ENCODE data around the gene CCDC136. TPM values are rescaled to one million over a fixed set of nuclear protein-coding genes. Genes with fewer than 3 reads are reported as not detected.

Gene CCDC136
- total RNA-seq, 2 experiments from 2014 or later, result 13.8 to 14.5 TPM

GRCh38 chr7:128835231-128835751, 43.5 kb downstream of the CCDC136 start:
- POLR2A ChIA-PET, result no interaction called here
- no peak for ATAC-seq (ENCODE audit: low read depth)
- H3K4me3 Mint-ChIP-seq, result no peak overlapping the region
- H3K36me3 Mint-ChIP-seq, result no peaks in the 10 kb centered on the region
- DNase-seq, result no peak
- peaks cover 6% of the 10 kb centered on the region for H3K4me1 Mint-ChIP-seq
- H3K9me3 Mint-ChIP-seq, result no peaks in the 10 kb centered on the region
- H3K27ac Mint-ChIP-seq, result no peak overlapping the region
- H3K27me3 Mint-ChIP-seq, result peaks cover 18% of the 10 kb centered on the region

DNA sequence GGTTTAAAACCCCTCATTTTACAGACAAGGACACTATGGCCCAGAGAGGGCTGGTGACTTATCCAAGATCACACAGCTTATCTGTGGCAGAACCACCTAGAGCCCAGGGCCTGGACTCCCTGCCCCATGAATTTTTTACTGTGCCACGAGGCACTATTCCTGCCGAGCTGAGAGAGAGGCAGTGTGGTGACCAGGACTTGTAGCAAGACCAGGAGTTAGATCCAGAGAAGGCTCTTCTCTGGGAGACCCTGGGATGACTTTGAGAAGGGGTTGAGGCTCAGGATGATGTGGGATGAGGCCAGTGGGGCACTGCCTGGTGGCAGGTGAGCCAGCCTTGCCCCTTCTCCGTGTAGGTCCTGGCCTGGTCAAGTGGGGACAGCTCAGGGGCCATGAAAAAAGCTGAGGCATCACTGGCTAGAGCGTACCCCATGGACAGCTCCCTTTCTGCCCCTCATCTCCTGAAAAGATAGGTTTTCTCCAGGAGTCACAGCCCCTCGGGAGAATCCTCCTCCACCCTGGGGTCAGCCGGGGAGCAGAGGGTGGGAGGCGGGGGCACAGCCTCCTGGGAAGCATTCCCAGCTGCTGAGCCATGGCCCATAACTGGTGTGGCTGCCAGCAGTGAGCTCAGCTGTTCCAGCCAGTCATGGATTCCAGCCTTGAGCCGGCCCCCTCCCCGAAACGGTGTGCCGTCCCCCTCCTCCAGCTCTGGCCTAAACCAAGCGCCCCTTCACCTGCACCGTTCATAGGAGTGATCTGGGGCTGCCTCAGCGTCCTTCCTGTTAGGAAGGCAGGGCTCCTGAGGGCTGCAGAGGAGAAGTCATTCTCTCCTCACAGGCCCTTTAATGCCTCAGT, 44.2 kb downstream of the CCDC136 start:
- H3K4me3 Mint-ChIP-seq, result no peak overlapping the region
- H3K9me3 Mint-ChIP-seq, result no peaks in the 10 kb centered on the region
- no peak for ATAC-seq (ENCODE audit: low read depth)
- POLR2A ChIA-PET, result no interaction called here
- no peaks in the 10 kb centered on the region for H3K36me3 Mint-ChIP-seq
- H3K27me3 Mint-ChIP-seq, result peaks cover 12% of the 10 kb centered on the region
- no peak overlapping the region for H3K27ac Mint-ChIP-seq
- no peak for DNase-seq
- peaks cover 2% of the 10 kb centered on the region for H3K4me1 Mint-ChIP-seq

- Mint-ChIP-seq H3K9me3 (no peaks in the 10 kb centered on the region), H3K27ac (no peak overlapping the region), H3K4me1 (no peaks in the 10 kb centered on the region), H3K4me3 (no peak overlapping the region), H3K36me3 (no peaks in the 10 kb centered on the region), H3K27me3 (peaks cover 5% of the 10 kb centered on the region)
- DNase-seq (peak; percentile 25), ATAC-seq (ENCODE audit: low read depth) (no peak)
- POLR2A ChIA-PET, result no interaction called here
Measured at GRCh38 chr7:128836729-128837348, 45.1 kb downstream of the CCDC136 start.

GRCh38 chr7:128837521-128837921, 45.8 kb downstream of the CCDC136 start:
- H3K27ac Mint-ChIP-seq, result no peak overlapping the region
- H3K4me3 Mint-ChIP-seq, result no peak overlapping the region
- DNase-seq (peak; percentile 29), ATAC-seq (ENCODE audit: low read depth) (no peak)
- POLR2A ChIA-PET, result no interaction called here
- H3K4me1 Mint-ChIP-seq, result peaks cover 1% of the 10 kb centered on the region
- H3K27me3 Mint-ChIP-seq, result peaks cover 2% of the 10 kb centered on the region
- no peaks in the 10 kb centered on the region for H3K9me3 Mint-ChIP-seq
- no peaks in the 10 kb centered on the region for H3K36me3 Mint-ChIP-seq

DNA sequence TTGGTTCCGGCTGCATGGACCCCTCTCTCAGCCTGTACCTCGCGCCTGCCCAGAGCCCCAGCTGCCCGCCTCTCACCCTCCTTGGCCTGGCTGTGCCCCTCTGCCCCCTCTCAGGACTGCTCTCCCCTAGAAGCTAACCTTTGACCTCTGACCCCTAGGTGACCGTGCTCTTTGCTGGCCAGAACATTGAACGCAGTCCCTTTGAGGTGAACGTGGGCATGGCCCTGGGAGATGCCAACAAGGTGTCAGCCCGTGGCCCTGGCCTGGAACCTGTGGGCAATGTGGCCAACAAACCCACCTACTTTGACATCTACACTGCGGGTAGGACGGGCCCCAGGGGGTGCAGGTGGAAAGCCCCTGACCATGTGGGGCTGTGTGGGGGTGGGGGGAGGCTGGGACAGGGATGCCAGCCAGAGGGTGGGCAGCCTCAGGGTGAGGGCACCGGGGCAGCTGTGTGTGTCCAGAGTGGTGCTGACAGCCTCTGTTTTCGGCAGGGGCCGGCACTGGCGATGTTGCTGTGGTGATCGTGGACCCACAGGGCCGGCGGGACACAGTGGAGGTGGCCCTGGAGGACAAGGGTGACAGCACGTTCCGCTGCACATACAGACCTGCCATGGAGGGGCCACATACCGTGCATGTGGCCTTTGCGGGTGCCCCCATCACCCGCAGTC, 46.5 kb downstream of the CCDC136 start:
- DNase-seq (peak; percentile 23), ATAC-seq (ENCODE audit: low read depth) (no peak)
- H3K27ac Mint-ChIP-seq, result no peak overlapping the region
- POLR2A ChIA-PET, result no interaction called here
- peaks cover 1% of the 10 kb centered on the region for H3K4me1 Mint-ChIP-seq
- H3K36me3 Mint-ChIP-seq, result no peaks in the 10 kb centered on the region
- no peaks in the 10 kb centered on the region for H3K9me3 Mint-ChIP-seq
- peaks cover 2% of the 10 kb centered on the region for H3K27me3 Mint-ChIP-seq
- no peak overlapping the region for H3K4me3 Mint-ChIP-seq

- H3K4me3 Mint-ChIP-seq, result no peak overlapping the region
- no peak for ATAC-seq (ENCODE audit: low read depth)
- H3K9me3 Mint-ChIP-seq, result no peaks in the 10 kb centered on the region
- H3K27me3 Mint-ChIP-seq, result no peaks in the 10 kb centered on the region
- H3K27ac Mint-ChIP-seq, result no peak overlapping the region
- peaks cover 1% of the 10 kb centered on the region for H3K4me1 Mint-ChIP-seq
- POLR2A ChIA-PET, result no interaction called here
- peak; percentile 24 for DNase-seq
- H3K36me3 Mint-ChIP-seq, result no peaks in the 10 kb centered on the region
Measured at GRCh38 chr7:128838981-128839731, 47.4 kb downstream of the CCDC136 start.

- H3K4me3 Mint-ChIP-seq, result no peak overlapping the region
- H3K4me1 Mint-ChIP-seq, result peaks cover 1% of the 10 kb centered on the region
- no peaks in the 10 kb centered on the region for H3K27me3 Mint-ChIP-seq
- POLR2A ChIA-PET, result no interaction called here
- ATAC-seq (ENCODE audit: low read depth) (no peak), DNase-seq (peak; percentile 27)
- no peak overlapping the region for H3K27ac Mint-ChIP-seq
- no peaks in the 10 kb centered on the region for H3K9me3 Mint-ChIP-seq
- H3K36me3 Mint-ChIP-seq, result no peaks in the 10 kb centered on the region
Measured at GRCh38 chr7:128839751-128840177, 48.0 kb downstream of the CCDC136 start.

- no peaks in the 10 kb centered on the region for H3K27me3 Mint-ChIP-seq
- DNase-seq (no peak), ATAC-seq (ENCODE audit: low read depth) (no peak)
- no peak overlapping the region for H3K27ac Mint-ChIP-seq
- no peak overlapping the region for H3K4me3 Mint-ChIP-seq
- no peaks in the 10 kb centered on the region for H3K36me3 Mint-ChIP-seq
- H3K9me3 Mint-ChIP-seq, result no peaks in the 10 kb centered on the region
- peaks cover 1% of the 10 kb centered on the region for H3K4me1 Mint-ChIP-seq
- POLR2A ChIA-PET, result interaction anchor here (0.8 kb wide), 1 partner anchor 23 kb away, joined by 3 read pairs; the partner anchor contains the start of gene ATP6V1F
Measured at GRCh38 chr7:128840326-128841170, 48.8 kb downstream of the CCDC136 start.

DNA sequence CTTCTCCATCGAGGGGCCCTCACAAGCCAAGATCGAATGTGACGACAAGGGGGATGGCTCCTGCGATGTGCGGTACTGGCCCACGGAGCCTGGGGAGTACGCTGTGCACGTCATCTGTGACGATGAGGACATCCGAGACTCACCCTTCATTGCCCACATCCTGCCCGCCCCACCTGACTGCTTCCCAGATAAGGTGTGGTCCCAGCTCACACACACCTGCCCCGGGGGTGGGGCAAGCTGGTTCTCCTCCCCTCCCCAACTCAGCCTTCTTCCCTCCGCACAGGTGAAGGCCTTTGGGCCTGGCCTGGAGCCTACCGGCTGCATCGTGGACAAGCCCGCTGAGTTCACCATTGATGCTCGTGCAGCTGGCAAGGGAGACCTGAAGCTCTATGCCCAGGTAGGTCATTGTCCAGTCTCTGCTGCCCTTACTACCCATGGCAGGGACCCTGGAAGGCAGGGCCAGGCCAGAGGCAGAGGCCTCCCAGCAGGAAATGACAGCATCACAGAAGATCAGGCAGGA, 49.5 kb downstream of the CCDC136 start:
- Mint-ChIP-seq H3K9me3 (no peaks in the 10 kb centered on the region), H3K27me3 (no peaks in the 10 kb centered on the region), H3K36me3 (no peaks in the 10 kb centered on the region), H3K4me1 (peaks cover 1% of the 10 kb centered on the region), H3K4me3 (no peak overlapping the region), H3K27ac (no peak overlapping the region)
- no peak for ATAC-seq (ENCODE audit: low read depth)
- DNase-seq, result no peak
- POLR2A ChIA-PET, result interaction anchor here (0.8 kb wide), 1 partner anchor 22 kb away, joined by 3 read pairs; the partner anchor contains the start of gene ATP6V1F

DNA sequence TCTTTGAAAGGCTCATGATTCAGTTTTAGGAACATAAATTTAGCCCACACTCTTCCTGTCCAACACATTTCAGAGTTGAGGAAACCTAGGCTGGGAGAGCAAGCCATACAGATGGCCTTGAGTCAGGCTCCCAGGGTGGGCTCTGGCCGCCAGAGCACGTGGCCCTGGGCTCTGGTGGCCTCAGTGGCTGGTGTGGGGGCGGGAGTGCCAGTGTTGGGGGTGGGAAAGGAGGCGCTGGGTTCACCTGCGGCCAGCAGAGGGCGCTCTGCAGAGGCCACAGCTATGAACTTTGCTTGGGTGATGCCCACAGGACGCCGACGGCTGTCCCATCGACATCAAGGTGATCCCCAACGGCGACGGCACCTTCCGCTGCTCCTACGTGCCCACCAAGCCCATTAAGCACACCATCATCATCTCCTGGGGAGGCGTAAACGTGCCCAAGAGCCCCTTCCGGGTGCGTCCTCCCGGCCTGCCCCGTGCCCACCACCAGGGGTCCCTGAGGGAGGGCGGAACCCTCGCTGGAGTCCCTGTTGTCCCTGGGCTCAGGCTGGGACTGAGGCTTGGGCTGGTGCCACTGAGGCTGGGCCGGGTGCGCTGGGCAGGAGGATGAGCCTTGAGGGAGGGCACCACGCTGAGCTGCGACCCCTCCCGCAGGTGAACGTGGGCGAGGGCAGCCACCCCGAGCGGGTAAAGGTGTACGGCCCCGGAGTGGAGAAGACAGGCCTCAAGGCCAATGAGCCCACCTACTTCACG, 50.3 kb downstream of the CCDC136 start:
- no peak overlapping the region for H3K27ac Mint-ChIP-seq
- H3K4me1 Mint-ChIP-seq, result peaks cover 1% of the 10 kb centered on the region
- POLR2A ChIA-PET, result no interaction called here

GRCh38 chr7:128842674-128843641, 51.2 kb downstream of the CCDC136 start:
- Mint-ChIP-seq H3K27me3 (no peaks in the 10 kb centered on the region), H3K4me1 (peaks cover 1% of the 10 kb centered on the region), H3K4me3 (no peak overlapping the region), H3K27ac (no peak overlapping the region), H3K9me3 (no peaks in the 10 kb centered on the region), H3K36me3 (no peaks in the 10 kb centered on the region)
- no peak for DNase-seq
- POLR2A ChIA-PET, result no interaction called here
- ATAC-seq (ENCODE audit: low read depth), result no peak

More for the DNA sequence above, 50.3 kb downstream of the CCDC136 start:
- peak; percentile 53 for ATAC-seq (ENCODE audit: low read depth)
- no peak overlapping the region for H3K4me3 Mint-ChIP-seq
- H3K27me3 Mint-ChIP-seq, result no peaks in the 10 kb centered on the region
- no peaks in the 10 kb centered on the region for H3K9me3 Mint-ChIP-seq
- H3K36me3 Mint-ChIP-seq, result no peaks in the 10 kb centered on the region
- DNase-seq, result peak; percentile 75
